ENCODE measurements around the gene ADGRD2. TPM values are rescaled to one million over a fixed set of nuclear protein-coding genes. Genes with fewer than 3 reads are reported as not detected.

Gene ADGRD2
- total RNA-seq, 1 experiment from 2014 or later: 1.5 TPM

DNA sequence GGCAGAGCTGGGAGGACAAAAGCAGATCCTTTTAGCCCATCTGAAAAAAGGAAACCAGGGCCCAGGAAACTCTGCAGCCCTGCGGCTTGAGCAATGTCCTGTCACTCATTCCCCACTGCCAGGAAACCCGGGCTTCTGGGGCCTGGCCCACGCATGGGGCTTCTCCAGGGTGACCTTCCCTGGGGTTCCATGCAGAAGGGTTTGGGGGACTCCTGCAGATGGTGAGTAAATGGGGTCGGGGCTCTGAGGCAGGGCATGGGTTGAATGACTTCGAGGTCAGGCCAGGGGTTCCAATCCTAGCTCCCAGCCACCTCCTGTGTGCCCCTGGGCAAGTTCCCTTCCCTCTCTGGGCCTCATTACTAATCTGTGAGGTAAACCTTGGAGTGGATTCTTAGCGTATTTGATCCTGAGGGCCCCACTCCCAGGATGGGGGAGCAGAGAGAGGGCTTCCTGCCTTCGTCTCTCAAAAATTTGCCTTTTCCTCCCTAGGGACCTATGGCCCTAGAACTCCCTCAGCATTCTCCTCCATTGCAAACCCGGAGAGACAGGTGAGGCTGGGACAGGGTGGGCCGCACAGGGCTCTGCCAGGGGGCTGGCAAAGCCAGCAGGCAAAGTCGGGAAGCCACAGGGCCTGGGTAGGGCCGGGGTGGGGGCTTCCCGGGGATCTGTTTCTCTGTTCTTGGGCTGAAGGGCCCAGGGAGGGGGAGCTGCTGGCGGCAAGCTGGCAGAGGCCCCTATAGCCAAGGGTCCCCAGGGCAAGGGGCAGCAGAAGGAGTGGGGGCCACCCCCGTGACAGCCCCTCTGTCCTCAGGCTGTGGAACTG is 25.8 kb downstream of the ADGRD2 start:
- H2AFZ ChIP-seq (ENCODE audit: low read length): no peak overlapping the region
- no peak overlapping the region for H3K18ac ChIP-seq (ENCODE audit: insufficient read length, low read depth, low read length)
- H4K8ac ChIP-seq (replicated peaks; ENCODE audit: insufficient read length, low read depth, low read length): no peak overlapping the region
- no peak overlapping the region for H2BK120ac ChIP-seq (ENCODE audit: low read depth, low read length, poor library complexity, severe bottlenecking)
- no peak overlapping the region for H3K27ac ChIP-seq (ENCODE audit: insufficient read length, low read depth, low read length)
- H3K23ac ChIP-seq (ENCODE audit: insufficient read length, low read depth, low read length): no peak overlapping the region
- H3K4me1 ChIP-seq (ENCODE audit: insufficient read depth, low read length): no peaks in the 10 kb centered on the region
- no peak overlapping the region for H2BK12ac ChIP-seq (ENCODE audit: insufficient read length, low read depth, low read length)
- H4K91ac ChIP-seq (ENCODE audit: insufficient read length, low read depth, low read length): no peak overlapping the region
- no peak for DNase-seq
- no peak overlapping the region for H3T11ph ChIP-seq (ENCODE audit: low read length)
- no peak overlapping the region for H3K14ac ChIP-seq (ENCODE audit: insufficient read depth, low read length)
- no CpG with 5 or more reads among the region's 14 CpGs for WGBS (ENCODE audit: extremely low coverage, insufficient read length, low lambda C conversion rate)
- H3K4me3 Mint-ChIP-seq: no peak overlapping the region
- no peak overlapping the region for H4K5ac ChIP-seq (ENCODE audit: insufficient read length, low read depth, low read length)
- H3K27me3 Mint-ChIP-seq (ENCODE audit: low read depth): peaks cover 51% of the 10 kb centered on the region
- H3K27ac Mint-ChIP-seq: no peak overlapping the region
- no peak overlapping the region for H3K4ac ChIP-seq (ENCODE audit: low read depth, low read length)
- no peaks in the 10 kb centered on the region for H3K9me3 Mint-ChIP-seq
- peaks cover 3% of the 10 kb centered on the region; the same call in 1 of the 2 replicates for H3K27me3 ChIP-seq (ENCODE audit: insufficient read depth, low read length)
- no peak overlapping the region for H2BK15ac ChIP-seq (ENCODE audit: low read depth, low read length)
- peaks cover 9 to 35% of the 10 kb centered on the region in 2 experiments for H3K4me1 Mint-ChIP-seq
- H4K20me1 ChIP-seq (ENCODE audit: control insufficient read depth, insufficient read depth, insufficient read length): no peaks in the 10 kb centered on the region
- H2BK20ac ChIP-seq (ENCODE audit: low read depth, low read length, poor library complexity, severe bottlenecking): no peak overlapping the region
- no peaks in the 10 kb centered on the region for H3K79me1 ChIP-seq (ENCODE audit: insufficient read depth, low read depth, low read length, poor library complexity, severe bottlenecking)
- H3K36me3 Mint-ChIP-seq (ENCODE audit: insufficient read depth in 1 of 3, low read depth in 3 of 3): no peaks in the 10 kb centered on the region; a peak in 1 of 7 replicates
- no peaks in the 10 kb centered on the region for H3K23me2 ChIP-seq (ENCODE audit: insufficient read length, low read depth, low read length, poor library complexity, severe bottlenecking)
- H2AK5ac ChIP-seq (ENCODE audit: insufficient read length, low read length): no peak overlapping the region
- TF ChIP-seq CTCF (conservative IDR thresholded peaks at IDR 0.05): no peak
- no peaks in the 10 kb centered on the region for H3K9me3 ChIP-seq (ENCODE audit: control insufficient read depth, low read depth, low read length)
- no peak overlapping the region for H3K56ac ChIP-seq (ENCODE audit: insufficient read length, low read depth, low read length)
- H3K9ac ChIP-seq (ENCODE audit: extremely low read depth, insufficient read length, low read length): no peak overlapping the region
- H2BK5ac ChIP-seq (ENCODE audit: insufficient read length, low read length): no peak overlapping the region
- no peak overlapping the region for H3K4me2 ChIP-seq (ENCODE audit: insufficient read depth, insufficient read length, low read length)
- H3K79me2 ChIP-seq (ENCODE audit: insufficient read depth, low read length): no peaks in the 10 kb centered on the region

All from H9 (cell line).